ENCODE data around the gene KIF12. TPM values are rescaled to one million over a fixed set of nuclear protein-coding genes. Genes with fewer than 3 reads are reported as not detected.

The KIF12 gene
- total and polyA plus RNA-seq, 2 donors (not counting 3 experiments of a cell fraction or from before 2014, with no cell fraction given) = 0.46 to 0.97 TPM

GRCh38 chr9:114061830-114062474, 37.1 kb downstream of the KIF12 start:
- CTCF ChIA-PET = no interaction called here
- no peak overlapping the region for H2AFZ ChIP-seq (ENCODE audit: low read depth, low read length)

GRCh38 chr9:114061292-114061691, 37.8 kb downstream of the KIF12 start:
- FAIRE-seq = no peak
- Histone ChIP-seq H3K9me1 (replicated peaks; ENCODE audit: control insufficient read depth, extremely low read depth, insufficient read depth, low read length) (no peaks in the 10 kb centered on the region), H3K9me3 (replicated peaks; ENCODE audit: control insufficient read depth, insufficient read depth, low read length) (no peaks in the 10 kb centered on the region), H3K27me3 (ENCODE audit: control insufficient read depth in 2 of 2, insufficient read depth in 2 of 2, low read length in 2 of 2) (peaks cover 11 to 17% of the 10 kb centered on the region in 2 experiments), H3K4me2 (ENCODE audit: insufficient read depth, low read length) (no peak overlapping the region), H3K79me2 (ENCODE audit: control insufficient read depth, insufficient read depth, low read length) (no peaks in the 10 kb centered on the region), H3K4me3 (replicated peaks in 1 of 3; ENCODE audit: insufficient read depth in 1 of 3, low read depth in 1 of 3, low read length in 3 of 3) (no peak overlapping the region), H3K9ac (replicated peaks; ENCODE audit: extremely low read depth, insufficient read depth, low read length) (no peak overlapping the region), H3K4me1 (ENCODE audit: control insufficient read depth, extremely low read depth, insufficient read depth, low read length) (no peaks in the 10 kb centered on the region), H3K36me3 (ENCODE audit: control insufficient read depth in 2 of 2, extremely low read depth in 1 of 2, insufficient read depth in 2 of 2, low read length in 2 of 2) (no peaks in the 10 kb centered on the region), H2AFZ (ENCODE audit: low read depth, low read length) (no peak overlapping the region), H4K20me1 (replicated peaks; ENCODE audit: control insufficient read depth, extremely low read depth, insufficient read depth, low read length) (no peaks in the 10 kb centered on the region), H3K27ac (ENCODE audit: insufficient read depth, low read depth, low read length) (no peak overlapping the region)
- DNase-seq (ENCODE audit: low read depth, low spot score) = no peak
- POLR2A ChIA-PET = no interaction called here
- intact Hi-C loops (cut with micrococcal nuclease) (no loop called here), dilution Hi-C loops (cut with MboI; ENCODE audit: extremely low pct_ligation_motif_present, low sequenced_read_pairs) (no loop called here)
- BruUV-seq (replicated peaks) = no TSS peak
- CTCF ChIA-PET = no interaction called here
- TF ChIP-seq POLR2AphosphoS5 (IDR thresholded peaks at IDR 0.05; ENCODE audit: insufficient read depth, low read depth, low read length) = no peak
- no peak for TF ChIP-seq CTCF (IDR thresholded peaks at IDR 0.05; ENCODE audit: extremely low read depth in 1 of 2, insufficient read depth in 1 of 2, low read depth in 1 of 2, low read length in 2 of 2)
- no peak for TF ChIP-seq FOS (IDR thresholded peaks at IDR 0.05; ENCODE audit: borderline replicate concordance, insufficient read depth, low read length)
- no peak for TF ChIP-seq GATA2 (IDR thresholded peaks at IDR 0.05; ENCODE audit: insufficient read depth, insufficient read length, low read depth, low read length)
- no peak for TF ChIP-seq JUN (IDR thresholded peaks at IDR 0.05; ENCODE audit: borderline replicate concordance, insufficient read depth, insufficient read length, low read depth)
- TF ChIP-seq EZH2 (IDR thresholded peaks at IDR 0.05; ENCODE audit: borderline replicate concordance, low read depth, low read length, severe bottlenecking) = no peak
- TF ChIP-seq MYC (IDR thresholded peaks at IDR 0.05; ENCODE audit: low read depth, low read length) = no peak
- TF ChIP-seq POLR2A (IDR thresholded peaks at IDR 0.05; ENCODE audit: low read depth, low read length) = no peak
- TF ChIP-seq MAX (IDR thresholded peaks at IDR 0.05; ENCODE audit: insufficient read depth, insufficient read length) = no peak

More at GRCh38 chr9:114061830-114062474, 37.1 kb downstream of the KIF12 start:
- intact Hi-C loops (cut with micrococcal nuclease) (no loop called here), dilution Hi-C loops (cut with MboI; ENCODE audit: extremely low pct_ligation_motif_present, low sequenced_read_pairs) (no loop called here)
- H3K4me2 ChIP-seq (ENCODE audit: insufficient read depth, low read length) = no peak overlapping the region
- no peak overlapping the region for H3K27ac ChIP-seq (ENCODE audit: insufficient read depth, low read depth, low read length)
- H3K4me3 ChIP-seq (replicated peaks in 1 of 3; ENCODE audit: insufficient read depth in 1 of 3, low read depth in 1 of 3, low read length in 3 of 3) = no peak overlapping the region
- H3K9me3 ChIP-seq (replicated peaks; ENCODE audit: control insufficient read depth, insufficient read depth, low read length) = no peaks in the 10 kb centered on the region
- H3K9ac ChIP-seq (replicated peaks; ENCODE audit: extremely low read depth, insufficient read depth, low read length) = no peak overlapping the region
- H3K79me2 ChIP-seq (ENCODE audit: control insufficient read depth, insufficient read depth, low read length) = no peaks in the 10 kb centered on the region
- H3K4me1 ChIP-seq (ENCODE audit: control insufficient read depth, extremely low read depth, insufficient read depth, low read length) = no peaks in the 10 kb centered on the region
- peaks cover 11 to 17% of the 10 kb centered on the region in 2 experiments for H3K27me3 ChIP-seq (ENCODE audit: control insufficient read depth in 2 of 2, insufficient read depth in 2 of 2, low read length in 2 of 2)
- no peaks in the 10 kb centered on the region for H3K9me1 ChIP-seq (replicated peaks; ENCODE audit: control insufficient read depth, extremely low read depth, insufficient read depth, low read length)
- POLR2A ChIA-PET = no interaction called here
- no peaks in the 10 kb centered on the region for H3K36me3 ChIP-seq (ENCODE audit: control insufficient read depth in 2 of 2, extremely low read depth in 1 of 2, insufficient read depth in 2 of 2, low read length in 2 of 2)
- TSS peak; percentile 3 for BruUV-seq (replicated peaks)
- H4K20me1 ChIP-seq (replicated peaks; ENCODE audit: control insufficient read depth, extremely low read depth, insufficient read depth, low read length) = no peaks in the 10 kb centered on the region
- TF ChIP-seq GATA2 (IDR thresholded peaks at IDR 0.05; ENCODE audit: insufficient read depth, insufficient read length, low read depth, low read length) = no peak
- no peak for TF ChIP-seq POLR2AphosphoS5 (IDR thresholded peaks at IDR 0.05; ENCODE audit: insufficient read depth, low read depth, low read length)
- TF ChIP-seq FOS (IDR thresholded peaks at IDR 0.05; ENCODE audit: borderline replicate concordance, insufficient read depth, low read length) = no peak
- TF ChIP-seq POLR2A (IDR thresholded peaks at IDR 0.05; ENCODE audit: low read depth, low read length) = no peak
- no peak for TF ChIP-seq JUN (IDR thresholded peaks at IDR 0.05; ENCODE audit: borderline replicate concordance, insufficient read depth, insufficient read length, low read depth)
- no peak for TF ChIP-seq MAX (IDR thresholded peaks at IDR 0.05; ENCODE audit: insufficient read depth, insufficient read length)
- no peak for TF ChIP-seq EZH2 (IDR thresholded peaks at IDR 0.05; ENCODE audit: borderline replicate concordance, low read depth, low read length, severe bottlenecking)
- FAIRE-seq (no peak), DNase-seq (ENCODE audit: low read depth, low spot score) (no peak)
